ENCODE results near the gene RCL1. TPM values are rescaled to one million over a fixed set of nuclear protein-coding genes. Genes with fewer than 3 reads are reported as not detected.

Gene RCL1
- polyA plus RNA-seq, 1 experiment: 5.1 TPM

DNA sequence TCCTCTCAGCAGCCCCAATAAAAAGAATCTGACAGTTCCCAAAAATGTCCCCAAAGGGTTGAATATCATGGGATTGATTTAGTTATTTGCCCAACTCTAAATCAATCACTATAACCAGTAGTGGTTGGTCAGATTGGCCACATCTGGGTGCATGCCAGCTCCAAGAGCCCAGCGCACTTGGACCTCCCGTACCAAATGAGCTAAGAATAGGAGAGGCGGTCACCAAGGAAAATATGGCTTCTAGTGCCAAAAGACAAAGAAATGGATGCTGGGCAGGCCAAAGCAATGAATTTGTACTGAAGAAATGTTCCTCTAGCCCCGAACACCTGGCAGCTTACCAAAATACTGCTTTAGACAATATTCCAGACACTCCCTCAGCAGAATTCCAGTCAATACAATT, 80.3 kb downstream of the RCL1 start:
- ChIA-PET CTCF (interaction anchor here (1.4 kb wide), 1 partner anchor 31 kb away, joined by 3 read pairs; no protein-coding TSS in a partner anchor), POLR2A (no interaction called here)
- no peaks in the 10 kb centered on the region for H3K27me3 ChIP-seq (ENCODE audit: control insufficient read depth, insufficient read depth, low read length)
- TF ChIP-seq, protein P1, sequence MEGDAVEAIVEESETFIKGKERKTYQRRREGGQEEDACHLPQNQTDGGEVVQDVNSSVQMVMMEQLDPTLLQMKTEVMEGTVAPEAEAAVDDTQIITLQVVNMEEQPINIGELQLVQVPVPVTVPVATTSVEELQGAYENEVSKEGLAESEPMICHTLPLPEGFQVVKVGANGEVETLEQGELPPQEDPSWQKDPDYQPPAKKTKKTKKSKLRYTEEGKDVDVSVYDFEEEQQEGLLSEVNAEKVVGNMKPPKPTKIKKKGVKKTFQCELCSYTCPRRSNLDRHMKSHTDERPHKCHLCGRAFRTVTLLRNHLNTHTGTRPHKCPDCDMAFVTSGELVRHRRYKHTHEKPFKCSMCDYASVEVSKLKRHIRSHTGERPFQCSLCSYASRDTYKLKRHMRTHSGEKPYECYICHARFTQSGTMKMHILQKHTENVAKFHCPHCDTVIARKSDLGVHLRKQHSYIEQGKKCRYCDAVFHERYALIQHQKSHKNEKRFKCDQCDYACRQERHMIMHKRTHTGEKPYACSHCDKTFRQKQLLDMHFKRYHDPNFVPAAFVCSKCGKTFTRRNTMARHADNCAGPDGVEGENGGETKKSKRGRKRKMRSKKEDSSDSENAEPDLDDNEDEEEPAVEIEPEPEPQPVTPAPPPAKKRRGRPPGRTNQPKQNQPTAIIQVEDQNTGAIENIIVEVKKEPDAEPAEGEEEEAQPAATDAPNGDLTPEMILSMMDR (IDR thresholded peaks at IDR 0.05; ENCODE audit: insufficient read depth, low read depth, low read length): no peak
- no peak for DNase-seq (ENCODE audit: low read depth)
- H3K4me3 ChIP-seq (ENCODE audit: low read depth, low read length): no peak overlapping the region
- no peaks in the 10 kb centered on the region for H3K36me3 ChIP-seq (ENCODE audit: control insufficient read depth, insufficient read depth, low read length)

DNA sequence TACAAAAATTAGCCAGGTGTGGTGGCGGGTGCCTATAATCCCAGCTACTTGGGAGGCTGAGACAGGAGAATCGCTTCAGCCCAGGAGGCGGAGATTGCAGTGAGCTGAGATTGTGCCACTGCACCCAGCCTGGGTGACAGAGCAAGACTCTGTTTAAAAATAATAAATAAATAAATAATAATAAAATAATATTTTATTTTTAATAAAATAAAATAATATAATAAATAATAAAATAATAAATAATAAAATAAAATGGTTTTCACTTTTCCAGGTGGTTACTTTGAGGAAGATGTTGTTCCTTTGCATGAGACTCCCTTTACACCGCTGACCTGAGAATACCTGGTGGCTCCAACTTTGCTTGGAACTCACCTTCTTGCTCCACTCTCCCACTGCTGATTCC, 82.8 kb downstream of the RCL1 start:
- Histone ChIP-seq H3K36me3 (ENCODE audit: control insufficient read depth, insufficient read depth, low read length) (no peaks in the 10 kb centered on the region), H3K4me3 (ENCODE audit: low read depth, low read length) (no peak overlapping the region), H3K27me3 (ENCODE audit: control insufficient read depth, insufficient read depth, low read length) (no peaks in the 10 kb centered on the region)
- TF ChIP-seq, protein P1 (IDR thresholded peaks at IDR 0.05; ENCODE audit: insufficient read depth, low read depth, low read length): no peak
- no peak for DNase-seq (ENCODE audit: low read depth)
- CTCF ChIA-PET: no interaction called here
- POLR2A ChIA-PET: no interaction called here

DNA sequence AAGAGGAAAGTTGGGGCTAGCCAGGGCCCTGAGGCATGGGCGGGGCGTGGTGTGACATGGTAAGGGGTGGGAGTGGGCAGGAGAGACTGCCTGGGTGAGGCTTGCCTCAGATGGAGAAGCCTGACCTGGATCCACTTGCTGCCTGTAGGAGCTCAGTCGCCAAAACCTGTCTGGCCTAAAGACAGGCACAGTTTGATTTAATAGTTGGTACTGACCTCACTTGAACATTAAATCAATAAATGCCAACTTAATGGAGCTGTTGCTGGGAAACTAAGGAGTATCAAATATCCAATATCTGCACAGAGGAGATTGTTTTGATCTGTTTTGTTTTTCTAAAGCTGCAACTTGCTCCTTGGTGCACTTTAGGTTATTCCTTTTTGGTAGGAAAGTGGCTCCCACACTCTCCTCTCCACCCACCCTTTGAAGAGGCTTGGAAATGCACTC, 86.4 kb downstream of the RCL1 start:
- Histone ChIP-seq H3K27me3 (ENCODE audit: control insufficient read depth, insufficient read depth, low read length) (no peaks in the 10 kb centered on the region), H3K36me3 (ENCODE audit: control insufficient read depth, insufficient read depth, low read length) (no peaks in the 10 kb centered on the region), H3K4me3 (ENCODE audit: low read depth, low read length) (no peak overlapping the region)
- CTCF ChIA-PET: interaction anchor here (0.8 to 1.5 kb wide), 2 partner anchors 10 to 14 kb away, joined by 3 read pairs; no protein-coding TSS in a partner anchor
- TF ChIP-seq, protein P1 (IDR thresholded peaks at IDR 0.05; ENCODE audit: insufficient read depth, low read depth, low read length): no peak
- no peak for DNase-seq (ENCODE audit: low read depth)
- POLR2A ChIA-PET: no interaction called here

DNA sequence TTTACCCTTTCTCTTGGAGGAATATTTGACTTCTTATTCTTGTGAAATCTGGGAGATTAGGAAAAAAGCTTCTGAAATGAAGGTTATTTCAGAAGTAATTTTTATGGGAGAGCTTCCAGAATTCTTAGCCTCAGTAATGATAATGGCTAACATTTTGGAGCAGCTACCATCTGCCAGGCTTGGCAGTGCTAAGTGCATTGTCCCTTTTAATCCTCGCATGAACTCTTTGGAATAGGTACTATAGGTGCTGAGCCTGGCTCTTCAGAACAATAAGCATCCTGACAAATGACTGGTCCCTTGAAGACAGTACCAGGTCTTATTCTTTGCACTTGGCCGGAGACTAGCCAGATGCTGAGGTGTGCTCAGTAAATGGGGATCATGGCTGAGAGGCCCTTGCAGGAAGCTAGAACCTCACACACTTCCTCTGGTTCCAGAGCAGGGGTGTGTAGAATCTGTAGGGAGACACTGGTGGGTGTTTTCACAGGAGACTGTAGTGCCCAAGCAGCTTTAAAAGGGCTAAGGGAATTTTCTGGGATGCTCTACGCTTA, 90.7 kb downstream of the RCL1 start:
- DNase-seq (ENCODE audit: low read depth): no peak
- Histone ChIP-seq H3K27me3 (ENCODE audit: control insufficient read depth, insufficient read depth, low read length) (no peaks in the 10 kb centered on the region), H3K36me3 (ENCODE audit: control insufficient read depth, insufficient read depth, low read length) (no peaks in the 10 kb centered on the region), H3K4me3 (ENCODE audit: low read depth, low read length) (no peak overlapping the region)
- ChIA-PET CTCF (no interaction called here), POLR2A (interaction anchor here (0.6 kb wide), 1 partner anchor 15 kb away, joined by 11 read pairs; no protein-coding TSS in a partner anchor)
- TF ChIP-seq, protein P1 (IDR thresholded peaks at IDR 0.05; ENCODE audit: insufficient read depth, low read depth, low read length): no peak

DNA sequence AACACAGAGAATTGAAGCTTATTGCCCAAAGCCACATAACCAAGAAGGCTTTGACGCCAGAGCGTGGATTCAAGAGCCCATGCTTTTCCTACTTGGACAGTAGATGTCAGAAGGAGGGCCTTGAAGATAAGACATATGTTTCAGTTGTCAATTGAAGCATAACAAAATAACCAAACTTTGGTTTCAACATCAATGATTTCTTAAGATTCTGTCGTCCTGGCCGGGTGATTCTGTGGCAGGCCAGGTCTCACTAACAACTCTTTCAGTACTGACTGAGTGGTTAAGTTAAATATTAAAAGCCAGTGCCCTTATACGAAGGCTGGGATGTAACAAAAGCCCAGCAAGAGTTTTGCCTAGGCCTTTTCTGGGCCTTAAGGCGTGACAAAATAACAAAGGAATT, 94.0 kb downstream of the RCL1 start:
- TF ChIP-seq, protein P1 (IDR thresholded peaks at IDR 0.05; ENCODE audit: insufficient read depth, low read depth, low read length): no peak
- ChIA-PET POLR2A (no interaction called here), CTCF (no interaction called here)
- Histone ChIP-seq H3K27me3 (ENCODE audit: control insufficient read depth, insufficient read depth, low read length) (no peaks in the 10 kb centered on the region), H3K36me3 (ENCODE audit: control insufficient read depth, insufficient read depth, low read length) (no peaks in the 10 kb centered on the region), H3K4me3 (ENCODE audit: low read depth, low read length) (no peak overlapping the region)
- DNase-seq (ENCODE audit: low read depth): no peak
